Panc1 (cell line): ENCODE measurements around the gene WNT5A. TPM values are rescaled to one million over a fixed set of nuclear protein-coding genes. Genes with fewer than 3 reads are reported as not detected.

Experiments
- ATAC-seq: fragments of 200-7000 bp; cut with Tn5 transposase; 2 replicates; pipeline ENCODE4 v1.9.1; 2020; ENCODE audit warnings: mild to moderate bottlenecking, moderate library complexity
- BruUV-seq: library from RNA; stranded (reverse); fragments of 400-500 nt; replicated peaks from 2 replicates; lab custom pipeline; 2021; lab: Mats Ljungman, UMichigan
- CTCF ChIA-PET: fragments of 300-600 bp; sonication (Branson Sonifier 250); formaldehyde crosslinking; loops from one replicate; lab custom pipeline; 2022; ENCODE audit warnings: antibody characterized with exemption; lab: Charles Lee
- POLR2A ChIA-PET: fragments of 300-600 bp; sonication (Branson Sonifier 250); formaldehyde crosslinking; loops from one replicate; lab custom pipeline; 2022; ENCODE audit warnings: antibody characterized with exemption; lab: Charles Lee
- DNase-seq: peaks from one replicate; pipeline ENCODE4 v3.0.0-alpha.2; 2010; ENCODE audit warnings: low read depth, low spot score
- H3K27ac ChIP-seq: 2 replicates; pipeline ENCODE4 v1.5.1; 2011; ENCODE audit warnings: mild to moderate bottlenecking, low read length, inconsistent platforms
- H3K27me3 ChIP-seq: fragments of 200-500 bp; sonication (Bioruptor generic); 2 replicates; pipeline ENCODE4 v1.6.0; 2014; ENCODE audit warnings: low read length, inconsistent platforms; ENCODE audit not compliant: control insufficient read depth, insufficient read depth
- H3K36me3 ChIP-seq: fragments of 200-500 bp; sonication (Bioruptor generic); 2 replicates; pipeline ENCODE4 v1.5.1; 2014; ENCODE audit warnings: inconsistent platforms, mild to moderate bottlenecking, low read length, moderate library complexity; ENCODE audit not compliant: control insufficient read depth, insufficient read depth
- H3K4me1 ChIP-seq: 2 replicates; pipeline ENCODE4 v1.5.1; 2011; ENCODE audit warnings: inconsistent platforms, mild to moderate bottlenecking, low read length, moderate library complexity; ENCODE audit not compliant: control insufficient read depth, insufficient read depth
- H3K4me3 ChIP-seq, 2 experiments: 2 replicates each; pipeline ENCODE4 v1.5.1; 2011 to 2012; ENCODE audit warnings: low read depth in 2 of 2, low read length in 2 of 2, mild to moderate bottlenecking in 2 of 2, inconsistent platforms in 1 of 2, moderate library complexity in 1 of 2
- H3K9me3 ChIP-seq: fragments of 200-500 bp; sonication (Bioruptor generic); 2 replicates; pipeline ENCODE4 v1.5.1; 2014; ENCODE audit warnings: low read depth, mild to moderate bottlenecking, inconsistent platforms, low read length, moderate library complexity; ENCODE audit not compliant: control insufficient read depth, insufficient read depth
- POLR2AphosphoS5 ChIP-seq: IDR thresholded peaks from 2 replicates; pipeline ENCODE4 v1.6.1; 2012; ENCODE audit warnings: mild to moderate bottlenecking, low read depth, low read length, moderate library complexity
- SIN3A ChIP-seq: IDR thresholded peaks from 2 replicates; pipeline ENCODE4 v1.6.1; 2012; ENCODE audit warnings: low read depth, mild to moderate bottlenecking, low read length, moderate library complexity, borderline replicate concordance; ENCODE audit not compliant: insufficient read depth
- TCF7L2 ChIP-seq: IDR thresholded peaks from 2 replicates; pipeline ENCODE4 v1.6.1; 2011; ENCODE audit warnings: mild to moderate bottlenecking, low read depth, low read length, inconsistent platforms
- in situ Hi-C: cut with HindIII; loops from 2 replicates; pipeline ENCODE4 v1.10.0; 2016; ENCODE audit warnings: low sequenced_read_pairs, low pct_unique_long_range_greater_than_20kb
- intact Hi-C: fragments of 100-400 bp; cut with micrococcal nuclease; formaldehyde crosslinking; loops from one replicate; pipeline ENCODE4 v1.10.0; 2022; ENCODE audit not compliant: unreplicated experiment
- total RNA-seq: library from RNA; stranded (reverse); gene quantifications from one replicate; pipeline ENCODE4 v1.2.1, GENCODE V29; 2021; ENCODE audit not compliant: unreplicated experiment
- TF ChIP-seq, protein P1 (sequence below): fragments of 450-650 bp; IDR thresholded peaks from 2 replicates; pipeline ENCODE4 v1.5.1; 2017; ENCODE audit warnings: mild to moderate bottlenecking
- TF ChIP-seq, protein P2 (sequence below), 2 experiments: IDR thresholded peaks; 2 replicates each; pipeline ENCODE4 v1.6.1; 2011 to 2012; ENCODE audit warnings: low read depth in 2 of 2, control low read depth in 1 of 2, low read length in 1 of 2, mild to moderate bottlenecking in 1 of 2, moderate library complexity in 1 of 2; ENCODE audit not compliant: insufficient read depth in 1 of 2

WNT5A gene
- total RNA-seq, 1 experiment from 2014 or later: 0.54 TPM

- no TSS peak for BruUV-seq
- intact Hi-C loops: no loop called here
- ChIA-PET POLR2A (no interaction called here), CTCF (no interaction called here)
- Histone ChIP-seq H3K27me3 (no peaks in the 10 kb centered on the region; the same call in 1 of the 2 replicates), H3K9me3 (no peaks in the 10 kb centered on the region), H3K27ac (no peak overlapping the region), H3K4me1 (no peaks in the 10 kb centered on the region), H3K4me3 (no peak overlapping the region), H3K36me3 (no peaks in the 10 kb centered on the region)
- ATAC-seq (no peak), DNase-seq (no peak)
- in situ Hi-C loops: no loop called here
- no peak for TF ChIP-seq TCF7L2
- TF ChIP-seq SIN3A: no peak
- TF ChIP-seq, protein P1, sequence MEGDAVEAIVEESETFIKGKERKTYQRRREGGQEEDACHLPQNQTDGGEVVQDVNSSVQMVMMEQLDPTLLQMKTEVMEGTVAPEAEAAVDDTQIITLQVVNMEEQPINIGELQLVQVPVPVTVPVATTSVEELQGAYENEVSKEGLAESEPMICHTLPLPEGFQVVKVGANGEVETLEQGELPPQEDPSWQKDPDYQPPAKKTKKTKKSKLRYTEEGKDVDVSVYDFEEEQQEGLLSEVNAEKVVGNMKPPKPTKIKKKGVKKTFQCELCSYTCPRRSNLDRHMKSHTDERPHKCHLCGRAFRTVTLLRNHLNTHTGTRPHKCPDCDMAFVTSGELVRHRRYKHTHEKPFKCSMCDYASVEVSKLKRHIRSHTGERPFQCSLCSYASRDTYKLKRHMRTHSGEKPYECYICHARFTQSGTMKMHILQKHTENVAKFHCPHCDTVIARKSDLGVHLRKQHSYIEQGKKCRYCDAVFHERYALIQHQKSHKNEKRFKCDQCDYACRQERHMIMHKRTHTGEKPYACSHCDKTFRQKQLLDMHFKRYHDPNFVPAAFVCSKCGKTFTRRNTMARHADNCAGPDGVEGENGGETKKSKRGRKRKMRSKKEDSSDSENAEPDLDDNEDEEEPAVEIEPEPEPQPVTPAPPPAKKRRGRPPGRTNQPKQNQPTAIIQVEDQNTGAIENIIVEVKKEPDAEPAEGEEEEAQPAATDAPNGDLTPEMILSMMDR: no peak
- TF ChIP-seq, protein P2, sequence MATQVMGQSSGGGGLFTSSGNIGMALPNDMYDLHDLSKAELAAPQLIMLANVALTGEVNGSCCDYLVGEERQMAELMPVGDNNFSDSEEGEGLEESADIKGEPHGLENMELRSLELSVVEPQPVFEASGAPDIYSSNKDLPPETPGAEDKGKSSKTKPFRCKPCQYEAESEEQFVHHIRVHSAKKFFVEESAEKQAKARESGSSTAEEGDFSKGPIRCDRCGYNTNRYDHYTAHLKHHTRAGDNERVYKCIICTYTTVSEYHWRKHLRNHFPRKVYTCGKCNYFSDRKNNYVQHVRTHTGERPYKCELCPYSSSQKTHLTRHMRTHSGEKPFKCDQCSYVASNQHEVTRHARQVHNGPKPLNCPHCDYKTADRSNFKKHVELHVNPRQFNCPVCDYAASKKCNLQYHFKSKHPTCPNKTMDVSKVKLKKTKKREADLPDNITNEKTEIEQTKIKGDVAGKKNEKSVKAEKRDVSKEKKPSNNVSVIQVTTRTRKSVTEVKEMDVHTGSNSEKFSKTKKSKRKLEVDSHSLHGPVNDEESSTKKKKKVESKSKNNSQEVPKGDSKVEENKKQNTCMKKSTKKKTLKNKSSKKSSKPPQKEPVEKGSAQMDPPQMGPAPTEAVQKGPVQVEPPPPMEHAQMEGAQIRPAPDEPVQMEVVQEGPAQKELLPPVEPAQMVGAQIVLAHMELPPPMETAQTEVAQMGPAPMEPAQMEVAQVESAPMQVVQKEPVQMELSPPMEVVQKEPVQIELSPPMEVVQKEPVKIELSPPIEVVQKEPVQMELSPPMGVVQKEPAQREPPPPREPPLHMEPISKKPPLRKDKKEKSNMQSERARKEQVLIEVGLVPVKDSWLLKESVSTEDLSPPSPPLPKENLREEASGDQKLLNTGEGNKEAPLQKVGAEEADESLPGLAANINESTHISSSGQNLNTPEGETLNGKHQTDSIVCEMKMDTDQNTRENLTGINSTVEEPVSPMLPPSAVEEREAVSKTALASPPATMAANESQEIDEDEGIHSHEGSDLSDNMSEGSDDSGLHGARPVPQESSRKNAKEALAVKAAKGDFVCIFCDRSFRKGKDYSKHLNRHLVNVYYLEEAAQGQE (IDR thresholded peaks at IDR 0.05; ENCODE audit: insufficient read depth in 1 of 2, low read depth in 2 of 2, low read length in 1 of 2): no peak
- TF ChIP-seq POLR2AphosphoS5: no peak
Measured at GRCh38 chr3:55514962-55515361, 27.9 kb upstream of the WNT5A start.

DNA sequence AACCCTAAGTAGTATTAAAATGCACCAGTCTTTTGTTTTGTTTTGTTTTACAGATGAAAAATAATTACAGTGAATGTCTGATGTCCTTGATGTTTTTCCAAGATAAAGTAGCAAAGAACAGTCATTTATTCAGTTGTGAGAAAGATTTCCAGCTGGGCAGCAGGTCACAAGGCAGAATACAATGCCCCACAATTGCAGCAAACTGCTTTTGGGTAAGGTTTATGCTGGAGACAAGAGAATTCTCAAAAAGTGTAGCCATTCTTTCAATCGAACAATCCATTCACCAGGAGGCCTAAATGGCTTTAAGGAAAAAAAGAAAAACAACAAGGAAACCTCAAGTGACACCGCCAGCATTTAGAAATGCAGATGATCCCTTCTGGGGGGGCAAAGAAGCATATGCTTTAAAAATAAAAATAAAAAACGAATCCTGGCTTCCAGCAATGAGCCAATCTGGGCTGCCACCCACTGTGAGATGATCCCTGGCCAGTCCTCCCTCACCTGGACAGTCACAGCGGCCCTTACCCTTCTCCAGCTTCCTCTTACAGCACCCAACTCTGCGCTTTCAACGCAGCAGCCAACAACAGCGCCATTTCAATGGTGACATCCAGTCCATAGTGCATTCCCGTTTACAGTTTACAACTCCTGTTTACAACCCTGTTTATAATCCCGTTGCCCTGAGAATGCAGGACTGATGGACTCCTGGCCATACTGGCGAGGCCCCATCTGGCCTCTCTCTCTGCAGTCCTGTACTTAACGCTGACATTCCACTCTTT, 25.7 kb upstream of the WNT5A start:
- in situ Hi-C loops: no loop called here
- DNase-seq (no peak), ATAC-seq (no peak)
- no peak overlapping the region for H3K27ac ChIP-seq
- H3K27me3 ChIP-seq: no peaks in the 10 kb centered on the region; the same call in 1 of the 2 replicates
- BruUV-seq: no TSS peak
- ChIA-PET CTCF (no interaction called here), POLR2A (no interaction called here)
- TF ChIP-seq, protein P2 (IDR thresholded peaks at IDR 0.05; ENCODE audit: insufficient read depth in 1 of 2, low read depth in 2 of 2, low read length in 1 of 2): no peak
- TF ChIP-seq TCF7L2: no peak
- no peak for TF ChIP-seq SIN3A
- TF ChIP-seq, protein P1: no peak
- TF ChIP-seq POLR2AphosphoS5: no peak
- no peaks in the 10 kb centered on the region for H3K36me3 ChIP-seq
- no peaks in the 10 kb centered on the region for H3K9me3 ChIP-seq
- no peaks in the 10 kb centered on the region for H3K4me1 ChIP-seq
- intact Hi-C loops: no loop called here
- H3K4me3 ChIP-seq: no peak overlapping the region
